ENCODE data around the gene RPS6KA4.

- TF ChIP-seq, protein P1, sequence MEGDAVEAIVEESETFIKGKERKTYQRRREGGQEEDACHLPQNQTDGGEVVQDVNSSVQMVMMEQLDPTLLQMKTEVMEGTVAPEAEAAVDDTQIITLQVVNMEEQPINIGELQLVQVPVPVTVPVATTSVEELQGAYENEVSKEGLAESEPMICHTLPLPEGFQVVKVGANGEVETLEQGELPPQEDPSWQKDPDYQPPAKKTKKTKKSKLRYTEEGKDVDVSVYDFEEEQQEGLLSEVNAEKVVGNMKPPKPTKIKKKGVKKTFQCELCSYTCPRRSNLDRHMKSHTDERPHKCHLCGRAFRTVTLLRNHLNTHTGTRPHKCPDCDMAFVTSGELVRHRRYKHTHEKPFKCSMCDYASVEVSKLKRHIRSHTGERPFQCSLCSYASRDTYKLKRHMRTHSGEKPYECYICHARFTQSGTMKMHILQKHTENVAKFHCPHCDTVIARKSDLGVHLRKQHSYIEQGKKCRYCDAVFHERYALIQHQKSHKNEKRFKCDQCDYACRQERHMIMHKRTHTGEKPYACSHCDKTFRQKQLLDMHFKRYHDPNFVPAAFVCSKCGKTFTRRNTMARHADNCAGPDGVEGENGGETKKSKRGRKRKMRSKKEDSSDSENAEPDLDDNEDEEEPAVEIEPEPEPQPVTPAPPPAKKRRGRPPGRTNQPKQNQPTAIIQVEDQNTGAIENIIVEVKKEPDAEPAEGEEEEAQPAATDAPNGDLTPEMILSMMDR (IDR thresholded peaks at IDR 0.05) = no peak
- TF ChIP-seq POLR2A (IDR thresholded peaks at IDR 0.05) = no peak
Measured at GRCh38 chr11:64352995-64353714, 5.8 kb upstream of the RPS6KA4 start.

Data from tibial nerve (tissue), 3 donors.